Body of pancreas (tissue), 4 donors: ENCODE results near the gene PKP4.

Experiments used
- POLR2A ChIP-seq, 3 donors: fragments of 450-650 bp; IDR thresholded peaks; one replicate each; pipeline ENCODE4 v1.6.1; 2016; ENCODE audit warnings: antibody characterized with exemption in 3 of 3, mild to moderate bottlenecking in 2 of 3
- TF ChIP-seq, protein P1 (sequence below), 7 experiments: fragments of 450-650 bp in 4 of 7; fragments of 200-600 bp in 3 of 7; sonication (generic) in 3 of 7; IDR thresholded peaks; one replicate each; pipeline ENCODE4 v1.5.1; 2016 to 2019; ENCODE audit warnings: antibody characterized with exemption in 7 of 7

GRCh38 chr2:158586491-158586890 is 129.7 kb downstream of the PKP4 start:
- no peak for TF ChIP-seq POLR2A (IDR thresholded peaks at IDR 0.05)
- TF ChIP-seq, protein P1, sequence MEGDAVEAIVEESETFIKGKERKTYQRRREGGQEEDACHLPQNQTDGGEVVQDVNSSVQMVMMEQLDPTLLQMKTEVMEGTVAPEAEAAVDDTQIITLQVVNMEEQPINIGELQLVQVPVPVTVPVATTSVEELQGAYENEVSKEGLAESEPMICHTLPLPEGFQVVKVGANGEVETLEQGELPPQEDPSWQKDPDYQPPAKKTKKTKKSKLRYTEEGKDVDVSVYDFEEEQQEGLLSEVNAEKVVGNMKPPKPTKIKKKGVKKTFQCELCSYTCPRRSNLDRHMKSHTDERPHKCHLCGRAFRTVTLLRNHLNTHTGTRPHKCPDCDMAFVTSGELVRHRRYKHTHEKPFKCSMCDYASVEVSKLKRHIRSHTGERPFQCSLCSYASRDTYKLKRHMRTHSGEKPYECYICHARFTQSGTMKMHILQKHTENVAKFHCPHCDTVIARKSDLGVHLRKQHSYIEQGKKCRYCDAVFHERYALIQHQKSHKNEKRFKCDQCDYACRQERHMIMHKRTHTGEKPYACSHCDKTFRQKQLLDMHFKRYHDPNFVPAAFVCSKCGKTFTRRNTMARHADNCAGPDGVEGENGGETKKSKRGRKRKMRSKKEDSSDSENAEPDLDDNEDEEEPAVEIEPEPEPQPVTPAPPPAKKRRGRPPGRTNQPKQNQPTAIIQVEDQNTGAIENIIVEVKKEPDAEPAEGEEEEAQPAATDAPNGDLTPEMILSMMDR (IDR thresholded peaks at IDR 0.05), result no peak
